ENCODE results near the gene NFX1. TPM values are rescaled to one million over a fixed set of nuclear protein-coding genes. Genes with fewer than 3 reads are reported as not detected.
A peak's percentile ranks its signal among the peaks of the same experiment; 100 is the strongest.

Gene NFX1
- total RNA-seq, 4 donors from 2014 or later, result 31.7 to 53.9 (median 42.3) TPM

GRCh38 chr9:33264473-33265177, 25.7 kb upstream of the NFX1 start, which contains the start of the genes BAG1 and CHMP5:
Gene BAG1, minus strand, starts transcription at chr9:33264708.
Gene CHMP5, plus strand, starts transcription at chr9:33265049. Its CDS starts 30 bp downstream, at chr9:33265079.
- Histone ChIP-seq H3K36me3 (peaks cover 0 to 62% of the 10 kb centered on the region in 2 donors), H3K9me3 (no peaks in the 10 kb centered on the region), H3K4me3 (peak within 1 kb of the TSS; percentile 96 to 97), H3K27ac (peak within 1 kb of the TSS; percentile 92 to 97 (median 96)), H3K27me3 (no peaks in the 10 kb centered on the region), H3K4me1 (peaks cover 7 to 46% (median 15%) of the 10 kb centered on the region in 3 donors)
- WGBS, 2 donors (ENCODE audit: low coverage in 1 of 2), result 0% methylated on average over 16 of the region's 67 CpGs; no CpG with 5 or more reads in 1 of the 2 donors
- ATAC-seq, result peak; percentile 97
- TF ChIP-seq EP300 (IDR thresholded peaks at IDR 0.05) (no peak), POLR2AphosphoS5 (IDR thresholded peaks at IDR 0.05) (peak; percentile 64), POLR2A (IDR thresholded peaks at IDR 0.05) (peak; percentile 82 to 83)
- TF ChIP-seq, protein P1, sequence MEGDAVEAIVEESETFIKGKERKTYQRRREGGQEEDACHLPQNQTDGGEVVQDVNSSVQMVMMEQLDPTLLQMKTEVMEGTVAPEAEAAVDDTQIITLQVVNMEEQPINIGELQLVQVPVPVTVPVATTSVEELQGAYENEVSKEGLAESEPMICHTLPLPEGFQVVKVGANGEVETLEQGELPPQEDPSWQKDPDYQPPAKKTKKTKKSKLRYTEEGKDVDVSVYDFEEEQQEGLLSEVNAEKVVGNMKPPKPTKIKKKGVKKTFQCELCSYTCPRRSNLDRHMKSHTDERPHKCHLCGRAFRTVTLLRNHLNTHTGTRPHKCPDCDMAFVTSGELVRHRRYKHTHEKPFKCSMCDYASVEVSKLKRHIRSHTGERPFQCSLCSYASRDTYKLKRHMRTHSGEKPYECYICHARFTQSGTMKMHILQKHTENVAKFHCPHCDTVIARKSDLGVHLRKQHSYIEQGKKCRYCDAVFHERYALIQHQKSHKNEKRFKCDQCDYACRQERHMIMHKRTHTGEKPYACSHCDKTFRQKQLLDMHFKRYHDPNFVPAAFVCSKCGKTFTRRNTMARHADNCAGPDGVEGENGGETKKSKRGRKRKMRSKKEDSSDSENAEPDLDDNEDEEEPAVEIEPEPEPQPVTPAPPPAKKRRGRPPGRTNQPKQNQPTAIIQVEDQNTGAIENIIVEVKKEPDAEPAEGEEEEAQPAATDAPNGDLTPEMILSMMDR (IDR thresholded peaks at IDR 0.05), result peak in 3 of 4 experiments; percentile 7 to 46 (median 32)

DNA sequence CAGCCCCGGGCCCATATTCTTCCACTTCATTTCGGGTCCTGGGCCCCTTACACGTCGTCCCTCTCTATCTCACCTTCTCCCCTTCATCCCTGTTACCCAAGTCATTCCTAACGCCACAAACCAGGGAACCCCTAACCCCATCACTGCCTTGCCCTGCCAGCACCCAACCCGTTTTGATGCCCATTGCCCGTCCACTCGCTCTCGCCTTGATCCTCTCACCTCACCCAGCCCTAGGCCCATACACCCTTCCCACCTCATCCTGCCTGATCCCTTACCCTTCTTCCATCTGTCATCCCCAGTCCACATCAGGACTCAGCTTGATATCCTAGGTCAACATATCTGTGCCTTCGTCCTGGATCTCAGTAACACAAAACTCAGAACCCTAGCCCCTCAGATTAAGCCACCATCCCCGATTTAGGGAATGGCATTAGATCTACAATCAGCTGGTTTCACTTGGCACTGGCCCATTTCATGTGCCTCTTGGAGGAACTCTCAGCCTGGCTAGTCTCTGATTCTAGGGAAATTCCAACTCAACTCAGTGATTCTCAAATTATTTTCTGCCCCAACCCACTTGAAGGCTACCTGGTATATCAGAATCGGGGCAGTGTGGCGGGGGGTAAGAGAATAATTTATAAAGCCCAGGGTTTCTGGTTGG, 25.0 kb upstream of the NFX1 start:
- 19 to 23% methylated on average over 7 to 13 of the region's 13 CpGs for WGBS, 2 donors (ENCODE audit: low coverage in 1 of 2)
- TF ChIP-seq EP300 (IDR thresholded peaks at IDR 0.05) (no peak), POLR2AphosphoS5 (IDR thresholded peaks at IDR 0.05) (no peak), POLR2A (IDR thresholded peaks at IDR 0.05) (no peak)
- TF ChIP-seq, protein P1 (IDR thresholded peaks at IDR 0.05), result no peak
- peaks cover 7 to 46% (median 15%) of the 10 kb centered on the region in 3 donors for H3K4me1 ChIP-seq
- H3K9me3 ChIP-seq, result no peaks in the 10 kb centered on the region
- peak overlapping the region; percentile 96 to 97 for H3K4me3 ChIP-seq
- H3K27ac ChIP-seq, result peak overlapping the region; percentile 92 to 97 (median 96)
- peaks cover 0 to 61% of the 10 kb centered on the region in 2 donors for H3K36me3 ChIP-seq
- no peaks in the 10 kb centered on the region for H3K27me3 ChIP-seq
- no peak for ATAC-seq

- peaks cover 11 to 61% of the 10 kb centered on the region in 2 donors for H3K36me3 ChIP-seq
- no peak for ATAC-seq
- H3K4me3 ChIP-seq, result no peak overlapping the region
Measured at GRCh38 chr9:33267151-33267767, 23.1 kb upstream of the NFX1 start.

DNA sequence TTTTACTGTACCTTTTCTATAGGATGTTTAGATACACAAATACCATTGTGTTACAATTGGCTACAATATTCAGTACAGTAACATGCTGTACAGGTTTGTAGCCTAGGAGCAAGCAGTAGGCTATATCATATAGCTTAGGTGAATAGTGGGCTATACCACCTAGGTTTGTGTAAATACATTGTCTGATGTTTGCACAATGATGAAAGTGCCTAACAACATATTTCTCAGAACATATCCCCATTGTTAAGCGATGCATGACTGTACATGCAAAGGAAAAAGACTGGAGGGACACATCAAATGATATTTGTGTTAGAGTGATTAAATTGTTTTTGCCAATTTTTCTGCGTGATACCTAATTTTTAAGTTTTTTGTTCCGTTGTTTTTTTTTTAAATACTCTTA, 20.2 kb upstream of the NFX1 start:
- no peak overlapping the region for H3K27ac ChIP-seq
- H3K4me1 ChIP-seq, result peaks cover 7 to 24% (median 8%) of the 10 kb centered on the region in 3 donors
- peaks cover 11 to 87% of the 10 kb centered on the region in 2 donors for H3K36me3 ChIP-seq
- 96 to 98% methylated on average over 3 of the region's 3 CpGs for WGBS, 2 donors (ENCODE audit: low coverage in 1 of 2)
- no peaks in the 10 kb centered on the region for H3K27me3 ChIP-seq
- TF ChIP-seq, protein P1 (IDR thresholded peaks at IDR 0.05), result no peak
- TF ChIP-seq POLR2AphosphoS5 (IDR thresholded peaks at IDR 0.05) (no peak), POLR2A (IDR thresholded peaks at IDR 0.05) (no peak), EP300 (IDR thresholded peaks at IDR 0.05) (no peak)
- H3K4me3 ChIP-seq, result no peak overlapping the region
- no peak for ATAC-seq
- no peaks in the 10 kb centered on the region for H3K9me3 ChIP-seq

More at GRCh38 chr9:33267151-33267767, 23.1 kb upstream of the NFX1 start:
- no peaks in the 10 kb centered on the region for H3K9me3 ChIP-seq
- H3K27ac ChIP-seq, result no peak overlapping the region
- TF ChIP-seq, protein P1 (IDR thresholded peaks at IDR 0.05), result no peak
- no peak for TF ChIP-seq EP300 (IDR thresholded peaks at IDR 0.05)
- no peak for TF ChIP-seq POLR2A (IDR thresholded peaks at IDR 0.05)
- no peak for TF ChIP-seq POLR2AphosphoS5 (IDR thresholded peaks at IDR 0.05)
- peaks cover 7 to 39% (median 15%) of the 10 kb centered on the region in 3 donors for H3K4me1 ChIP-seq
- no peaks in the 10 kb centered on the region for H3K27me3 ChIP-seq

Measured in gastroesophageal sphincter (tissue), 4 donors.